Head of caudate nucleus (tissue), 42 donors: ENCODE data around the gene ARHGAP5.

Source experiments
- DNase-seq, 42 donors: peaks; one replicate each; pipeline versions ENCODE4 v3.0.0 to v3.0.0-alpha.2; 2020 to 2021; ENCODE audit warnings: mixed read lengths in 7 of 42
- intact Hi-C: fragments of 100-400 bp; cut with DNase I; formaldehyde crosslinking; loops from one replicate; pipeline ENCODE4 v1.15.0; 2022

Gene ARHGAP5

GRCh38 chr14:32074887-32075572 lies 2.1 kb upstream of the ARHGAP5 start:
- no peak for DNase-seq
- intact Hi-C loops, result loop anchor here (5.0 to 10.0 kb wide), 5 partner anchors 127 to 470 kb away; partner anchors contain the start of genes RNU6-7 and RNU6-8

GRCh38 chr14:32075672-32076277 lies 1.3 kb upstream of the ARHGAP5 start:
- peak in 23 of 42 donors; percentile 27 to 84 (median 65) for DNase-seq
- intact Hi-C loops, result loop anchor here (5.0 to 10.0 kb wide), 5 partner anchors 127 to 469 kb away; partner anchors contain the start of genes RNU6-7 and RNU6-8

DNA sequence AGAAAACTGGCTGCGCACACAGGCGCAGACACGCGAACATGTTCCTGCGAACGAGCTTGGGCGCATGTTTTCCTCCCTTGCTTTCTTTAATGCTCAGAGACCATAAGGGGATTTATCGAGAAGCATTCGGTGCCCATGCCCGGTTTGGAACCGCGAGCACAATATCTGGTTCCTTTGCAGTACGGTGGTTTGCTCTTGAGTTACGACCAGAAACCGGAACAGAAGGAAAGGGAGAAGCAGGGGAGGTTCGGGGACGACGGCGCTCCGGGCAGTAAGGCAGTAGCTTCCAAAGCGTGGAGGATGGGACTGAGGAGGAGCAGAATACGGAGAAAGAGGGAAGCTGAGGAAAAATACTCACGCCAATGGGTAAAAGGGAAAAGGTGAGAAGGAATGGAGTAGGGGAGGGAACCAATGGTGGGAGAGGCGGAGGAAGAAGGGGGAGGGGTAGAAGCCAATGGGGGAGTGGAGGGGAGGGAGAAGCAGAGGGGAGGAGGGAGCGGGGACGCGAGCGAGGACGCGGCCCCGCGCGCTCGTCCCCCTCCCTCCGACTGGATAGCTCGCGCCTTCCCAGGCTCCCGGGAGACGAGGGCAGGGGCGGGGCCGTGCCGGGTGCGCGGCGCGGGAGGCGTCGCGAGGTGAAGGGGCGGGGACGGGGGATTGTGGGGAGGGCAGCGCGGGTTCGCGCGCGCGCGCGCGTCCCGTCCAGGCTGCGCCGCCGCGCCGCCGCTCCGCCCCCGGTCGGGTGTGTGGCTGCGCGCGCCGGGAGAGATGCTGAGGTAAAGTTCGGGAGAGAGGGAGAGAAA lies 625 bp upstream of the ARHGAP5 start:
- peak; percentile 84 to 99 (median 97) for DNase-seq
- intact Hi-C loops, result loop anchor here (5.0 to 10.0 kb wide), 5 partner anchors 126 to 468 kb away; partner anchors contain the start of genes RNU6-7 and RNU6-8

DNA sequence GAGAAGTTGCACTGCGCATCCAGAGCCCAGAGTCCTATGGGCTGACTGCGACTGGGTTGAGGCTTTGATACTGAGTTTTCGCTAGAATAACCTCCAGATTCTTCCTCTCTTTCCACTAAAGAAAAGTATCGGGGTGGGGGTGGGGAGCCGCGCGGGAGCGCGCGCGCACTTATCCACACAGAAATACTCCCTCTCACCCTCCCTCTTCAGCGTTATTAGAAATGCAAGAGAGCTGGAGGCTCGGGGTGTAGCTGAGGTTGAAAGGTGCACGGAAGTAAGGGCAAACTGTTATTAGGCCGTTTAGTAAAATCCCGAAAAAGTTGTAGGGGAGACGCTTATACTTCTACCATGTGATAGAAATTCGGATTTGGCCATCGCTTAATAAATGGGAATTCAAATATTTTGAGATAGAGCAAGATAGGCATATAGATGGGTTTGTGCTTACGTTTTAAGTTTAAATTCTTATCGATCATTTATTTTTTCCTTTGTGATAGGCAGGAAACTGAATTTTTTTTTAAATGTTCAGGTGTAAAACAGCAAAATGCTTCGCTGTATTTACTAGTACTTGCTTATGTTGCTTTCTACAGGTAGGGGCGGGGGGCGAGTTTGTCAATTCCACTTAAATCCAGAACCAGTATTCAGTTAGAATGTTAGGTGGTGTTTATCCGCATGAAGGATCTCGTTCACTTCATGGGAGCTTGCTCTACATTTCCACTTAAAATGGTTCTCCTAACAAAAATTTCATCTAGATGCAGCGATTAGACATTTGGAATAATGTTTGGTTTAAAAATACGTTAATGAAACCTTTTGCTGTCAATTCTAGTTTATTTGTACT lies 1.1 kb downstream of the ARHGAP5 start:
- intact Hi-C loops, result loop anchor here (5.0 to 10.0 kb wide), 5 partner anchors 124 to 467 kb away; partner anchors contain the start of genes RNU6-7 and RNU6-8
- DNase-seq, result peak; percentile 13 to 83 (median 56)

GRCh38 chr14:32078858-32079216 lies 1.7 kb downstream of the ARHGAP5 start:
- no peak for DNase-seq
- intact Hi-C loops, result loop anchor here (5.0 to 10.0 kb wide), 5 partner anchors 123 to 466 kb away; partner anchors contain the start of genes RNU6-7 and RNU6-8

DNA sequence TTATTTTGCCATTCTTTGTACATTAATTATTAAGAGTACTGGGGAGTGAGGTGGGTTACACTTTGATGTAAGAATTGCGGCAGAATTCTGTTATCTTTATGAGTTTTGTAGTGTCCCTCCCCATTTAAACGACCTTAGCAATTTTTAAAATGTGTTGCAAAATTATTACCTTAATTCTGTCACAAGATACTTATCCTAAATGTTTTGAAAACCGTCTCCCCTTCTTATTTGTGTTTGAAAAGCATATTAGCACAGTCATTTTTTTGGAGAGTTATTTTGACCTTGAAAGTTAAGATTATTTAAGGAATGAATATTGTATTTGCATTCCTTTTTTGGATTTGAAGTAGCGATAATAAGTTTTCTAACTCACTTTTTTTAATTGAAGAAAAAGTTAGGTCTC lies 2.2 kb downstream of the ARHGAP5 start:
- DNase-seq, result no peak
- intact Hi-C loops, result loop anchor here (5.0 to 10.0 kb wide), 5 partner anchors 123 to 466 kb away; partner anchors contain the start of genes RNU6-7 and RNU6-8

GRCh38 chr14:32080001-32080510 lies 3.0 kb downstream of the ARHGAP5 start:
- intact Hi-C loops, result no loop called here

GRCh38 chr14:32081901-32082300 lies 4.8 kb downstream of the ARHGAP5 start:
- DNase-seq, result no peak
- intact Hi-C loops, result no loop called here

More at GRCh38 chr14:32080001-32080510, 3.0 kb downstream of the ARHGAP5 start:
- DNase-seq, result no peak

- intact Hi-C loops, result no loop called here
- DNase-seq, result no peak
Measured at GRCh38 chr14:32083315-32083624, 6.2 kb downstream of the ARHGAP5 start.

DNA sequence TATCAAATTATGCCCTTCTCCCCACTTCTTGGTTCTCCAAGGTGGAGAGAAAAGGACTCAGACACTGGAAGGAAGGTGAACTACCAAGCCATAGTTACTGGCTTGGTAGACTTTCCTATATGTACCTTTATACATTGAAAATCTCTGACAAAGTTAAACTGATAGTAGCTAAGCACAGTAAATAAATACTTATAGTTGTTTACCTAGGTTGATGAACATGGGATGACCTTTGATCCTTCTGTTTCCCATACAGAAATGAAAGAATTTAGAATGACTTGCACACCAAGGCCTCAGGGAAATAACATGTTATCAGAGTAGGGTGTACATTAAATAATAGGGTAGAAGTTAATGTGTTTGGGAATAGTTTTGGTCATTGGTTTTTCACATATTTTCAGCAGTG lies 6.7 kb downstream of the ARHGAP5 start:
- intact Hi-C loops, result no loop called here

DNA sequence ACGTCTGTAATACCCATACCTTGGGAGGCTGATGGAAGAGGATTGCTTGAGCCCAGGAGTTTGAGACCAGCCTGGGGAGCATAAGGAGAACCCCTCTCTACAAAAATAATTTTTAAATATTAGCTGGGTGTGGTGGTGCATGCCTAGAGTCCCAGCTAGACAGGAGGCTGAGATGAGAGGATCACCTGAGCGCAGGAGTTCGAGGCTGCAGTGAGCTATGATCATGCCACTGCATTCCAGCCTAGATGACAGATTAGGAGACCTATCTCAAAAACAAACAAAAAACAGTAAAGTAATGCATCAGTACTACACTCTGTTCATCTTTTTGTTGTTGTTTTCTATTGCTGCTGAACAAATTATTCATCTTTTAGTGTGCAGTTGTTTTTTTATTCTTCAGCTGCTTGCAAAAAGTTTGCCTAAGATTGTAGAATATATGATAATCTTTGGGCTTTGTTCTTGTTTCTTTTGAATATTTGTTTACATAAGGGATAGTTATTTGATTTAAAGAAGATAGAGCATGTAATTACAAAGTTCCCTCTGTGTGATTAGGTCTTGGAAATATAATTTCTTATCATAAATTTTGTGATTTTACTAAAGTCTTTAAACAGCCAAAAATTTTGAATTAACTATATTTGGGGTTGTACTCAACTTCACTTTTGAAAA lies 8.2 kb downstream of the ARHGAP5 start:
- intact Hi-C loops, result no loop called here
- DNase-seq, result no peak

More for the DNA sequence above, 6.7 kb downstream of the ARHGAP5 start:
- DNase-seq, result no peak

- no peak for DNase-seq
- intact Hi-C loops, result no loop called here
Measured at GRCh38 chr14:32085845-32086383, 8.8 kb downstream of the ARHGAP5 start.

- intact Hi-C loops, result no loop called here
Measured at GRCh38 chr14:32087173-32087861, 10.2 kb downstream of the ARHGAP5 start.

DNA sequence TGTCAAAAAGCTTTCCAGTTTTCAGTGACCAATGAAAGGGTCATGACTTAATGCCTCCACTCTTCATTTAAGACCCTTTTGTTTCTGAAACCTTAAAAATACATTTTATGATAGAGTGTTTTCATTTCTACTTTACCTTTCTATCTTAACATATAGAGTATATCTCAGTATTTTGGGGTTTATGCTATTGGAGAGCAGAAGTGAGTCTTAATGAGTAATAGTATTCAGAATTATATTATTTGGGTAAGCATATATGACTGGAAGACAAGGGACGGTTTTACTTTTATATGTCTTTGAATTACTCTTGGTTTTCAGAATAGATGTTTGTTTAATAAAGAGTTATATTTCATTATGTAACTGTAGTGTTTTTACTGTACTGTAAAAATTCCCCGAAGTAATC lies 10.8 kb downstream of the ARHGAP5 start:
- intact Hi-C loops, result no loop called here

More at GRCh38 chr14:32087173-32087861, 10.2 kb downstream of the ARHGAP5 start:
- no peak for DNase-seq

DNA sequence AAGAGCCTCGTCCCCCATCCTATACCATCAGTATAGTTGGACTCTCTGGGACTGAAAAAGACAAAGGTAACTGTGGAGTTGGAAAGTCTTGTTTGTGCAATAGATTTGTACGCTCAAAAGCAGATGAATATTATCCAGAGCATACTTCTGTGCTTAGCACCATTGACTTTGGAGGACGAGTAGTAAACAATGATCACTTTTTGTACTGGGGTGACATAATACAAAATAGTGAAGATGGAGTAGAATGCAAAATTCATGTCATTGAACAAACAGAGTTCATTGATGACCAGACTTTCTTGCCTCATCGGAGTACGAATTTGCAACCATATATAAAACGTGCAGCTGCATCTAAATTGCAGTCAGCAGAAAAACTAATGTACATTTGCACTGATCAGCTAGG lies 13.6 kb downstream of the ARHGAP5 start:
- peak in 1 of 42 donors; percentile 5 for DNase-seq
- intact Hi-C loops, result no loop called here

More for the DNA sequence above, 10.8 kb downstream of the ARHGAP5 start:
- DNase-seq, result no peak

- no peak for DNase-seq
- intact Hi-C loops, result no loop called here
Measured at GRCh38 chr14:32099473-32099872, 22.4 kb downstream of the ARHGAP5 start.

GRCh38 chr14:32100175-32100574 lies 23.1 kb downstream of the ARHGAP5 start:
- intact Hi-C loops, result no loop called here

More at GRCh38 chr14:32100175-32100574, 23.1 kb downstream of the ARHGAP5 start:
- no peak for DNase-seq
